ENCODE results near the gene PKN2.

PKN2 gene

GRCh38 chr1:88751714-88752113 lies 67.6 kb downstream of the PKN2 start:
- peaks cover 1 to 33% of the 10 kb centered on the region in 2 donors for H3K4me1 Mint-ChIP-seq (ENCODE audit: low read depth in 2 of 2)
- H3K4me3 Mint-ChIP-seq: no peak overlapping the region
- ATAC-seq (replicated peaks) (no peak), DNase-seq (no peak)
- no peaks in the 10 kb centered on the region for H3K9me3 Mint-ChIP-seq
- peak overlapping the region in 1 of 2 donors; percentile 9 for H3K27ac Mint-ChIP-seq
- no peaks in the 10 kb centered on the region for H3K36me3 Mint-ChIP-seq (ENCODE audit: insufficient read depth)
- no peaks in the 10 kb centered on the region for H3K27me3 Mint-ChIP-seq

- Mint-ChIP-seq H3K27me3 (no peaks in the 10 kb centered on the region), H3K27ac (no peak overlapping the region), H3K9me3 (no peaks in the 10 kb centered on the region), H3K4me1 (ENCODE audit: low read depth in 2 of 2) (peaks cover 1 to 33% of the 10 kb centered on the region in 2 donors), H3K36me3 (ENCODE audit: insufficient read depth) (no peaks in the 10 kb centered on the region), H3K4me3 (no peak overlapping the region)
- ATAC-seq (replicated peaks) (no peak), DNase-seq (no peak)
Measured at GRCh38 chr1:88753506-88753905, 69.4 kb downstream of the PKN2 start.

GRCh38 chr1:88763649-88764406 lies 79.8 kb downstream of the PKN2 start:
- no peak for ATAC-seq (replicated peaks)
- Mint-ChIP-seq H3K9me3 (no peaks in the 10 kb centered on the region), H3K4me1 (ENCODE audit: low read depth in 2 of 2) (peaks cover 4 to 16% of the 10 kb centered on the region in 2 donors), H3K36me3 (ENCODE audit: insufficient read depth) (peaks cover 22% of the 10 kb centered on the region), H3K4me3 (no peak overlapping the region), H3K27ac (peak overlapping the region in 1 of 2 donors; percentile 10), H3K27me3 (no peaks in the 10 kb centered on the region)
- DNase-seq: no peak

GRCh38 chr1:88768187-88768586 lies 84.1 kb downstream of the PKN2 start:
- DNase-seq (no peak), ATAC-seq (replicated peaks) (no peak)
- no peaks in the 10 kb centered on the region for H3K9me3 Mint-ChIP-seq
- H3K36me3 Mint-ChIP-seq (ENCODE audit: insufficient read depth): peaks cover 26% of the 10 kb centered on the region
- H3K4me3 Mint-ChIP-seq: no peak overlapping the region
- peaks cover 4 to 11% of the 10 kb centered on the region in 2 donors for H3K4me1 Mint-ChIP-seq (ENCODE audit: low read depth in 2 of 2)
- peak overlapping the region in 1 of 2 donors; percentile 8 for H3K27ac Mint-ChIP-seq
- H3K27me3 Mint-ChIP-seq: no peaks in the 10 kb centered on the region

- Mint-ChIP-seq H3K9me3 (no peaks in the 10 kb centered on the region), H3K27me3 (no peaks in the 10 kb centered on the region), H3K27ac (peak overlapping the region in 1 of 2 donors; percentile 8), H3K36me3 (ENCODE audit: insufficient read depth) (peaks cover 25% of the 10 kb centered on the region), H3K4me1 (ENCODE audit: low read depth in 2 of 2) (peaks cover 4 to 13% of the 10 kb centered on the region in 2 donors), H3K4me3 (no peak overlapping the region)
- ATAC-seq (replicated peaks): no peak
- no peak for DNase-seq
Measured at GRCh38 chr1:88768816-88769215, 84.7 kb downstream of the PKN2 start.

- DNase-seq: no peak
- H3K4me3 Mint-ChIP-seq: no peak overlapping the region
- no peaks in the 10 kb centered on the region for H3K27me3 Mint-ChIP-seq
- no peak overlapping the region for H3K27ac Mint-ChIP-seq
- no peak for ATAC-seq (replicated peaks)
- no peaks in the 10 kb centered on the region for H3K9me3 Mint-ChIP-seq
- peaks cover 51% of the 10 kb centered on the region for H3K36me3 Mint-ChIP-seq (ENCODE audit: insufficient read depth)
- H3K4me1 Mint-ChIP-seq (ENCODE audit: low read depth in 2 of 2): peaks cover 0 to 15% of the 10 kb centered on the region in 2 donors
Measured at GRCh38 chr1:88773540-88774150, 89.6 kb downstream of the PKN2 start.

- peaks cover 52% of the 10 kb centered on the region for H3K36me3 Mint-ChIP-seq (ENCODE audit: insufficient read depth)
- H3K9me3 Mint-ChIP-seq: no peaks in the 10 kb centered on the region
- no peak overlapping the region for H3K4me3 Mint-ChIP-seq
- ATAC-seq (replicated peaks): no peak
- no peaks in the 10 kb centered on the region for H3K27me3 Mint-ChIP-seq
- peak overlapping the region in 1 of 2 donors; percentile 71 for H3K27ac Mint-ChIP-seq
- peaks cover 0 to 15% of the 10 kb centered on the region in 2 donors for H3K4me1 Mint-ChIP-seq (ENCODE audit: low read depth in 2 of 2)
- no peak for DNase-seq
Measured at GRCh38 chr1:88774151-88774556, 90.1 kb downstream of the PKN2 start.

DNA sequence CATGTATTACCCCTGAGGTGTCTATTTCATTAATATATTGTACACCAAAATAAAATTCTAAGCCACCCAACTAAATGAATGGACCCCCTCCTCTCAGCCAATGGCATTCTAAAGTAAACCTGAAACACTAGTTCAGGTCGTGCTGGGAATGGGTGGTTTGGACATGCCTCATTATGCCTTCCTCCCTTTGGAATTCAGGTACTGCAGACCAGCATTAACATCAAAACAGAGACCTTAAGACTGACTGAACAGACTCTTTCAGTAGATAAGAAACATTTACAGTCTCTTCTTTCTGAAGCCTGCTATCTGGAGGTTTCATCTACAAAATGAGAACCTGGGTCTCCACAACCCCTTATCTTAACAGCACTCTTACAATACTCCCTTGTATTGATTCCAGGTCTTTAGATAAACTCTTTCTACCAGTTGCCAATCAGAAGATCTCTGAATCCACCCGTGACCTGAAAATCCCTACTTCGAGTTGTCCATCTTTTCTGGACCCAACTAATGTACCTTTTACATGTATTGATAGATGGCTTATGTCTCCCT lies 93.6 kb downstream of the PKN2 start:
- no peak overlapping the region for H3K27ac Mint-ChIP-seq
- no peaks in the 10 kb centered on the region for H3K27me3 Mint-ChIP-seq
- H3K4me3 Mint-ChIP-seq: no peak overlapping the region
- DNase-seq: no peak
- peaks cover 0 to 15% of the 10 kb centered on the region in 2 donors for H3K4me1 Mint-ChIP-seq (ENCODE audit: low read depth in 2 of 2)
- H3K36me3 Mint-ChIP-seq (ENCODE audit: insufficient read depth): peaks cover 42% of the 10 kb centered on the region
- ATAC-seq (replicated peaks): no peak
- H3K9me3 Mint-ChIP-seq: no peaks in the 10 kb centered on the region

DNA sequence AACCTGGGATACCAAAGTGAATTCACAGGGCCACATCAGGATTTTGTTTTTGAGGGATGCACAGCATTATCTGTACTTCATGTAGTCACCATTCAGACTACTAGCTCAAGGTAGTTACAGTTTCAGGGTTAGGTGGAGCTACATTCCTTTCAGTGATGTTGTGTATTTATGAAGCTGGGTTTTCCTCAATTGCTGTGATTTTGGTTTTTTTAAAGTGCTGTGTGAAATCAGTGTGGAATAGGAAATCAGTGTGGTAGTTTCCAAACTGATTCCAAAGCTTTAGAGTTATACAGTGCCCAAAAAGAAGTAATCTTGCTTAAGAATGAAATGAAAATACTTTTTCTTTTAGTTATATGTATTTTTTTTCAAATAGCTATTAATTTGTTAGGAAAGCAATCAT lies 95.8 kb downstream of the PKN2 start:
- H3K9me3 Mint-ChIP-seq: no peaks in the 10 kb centered on the region
- ATAC-seq (replicated peaks) (no peak), DNase-seq (no peak)
- no peaks in the 10 kb centered on the region for H3K27me3 Mint-ChIP-seq
- peaks cover 37% of the 10 kb centered on the region for H3K36me3 Mint-ChIP-seq (ENCODE audit: insufficient read depth)
- no peak overlapping the region for H3K4me3 Mint-ChIP-seq
- H3K27ac Mint-ChIP-seq: no peak overlapping the region
- H3K4me1 Mint-ChIP-seq (ENCODE audit: low read depth in 2 of 2): peaks cover 0 to 12% of the 10 kb centered on the region in 2 donors

DNA sequence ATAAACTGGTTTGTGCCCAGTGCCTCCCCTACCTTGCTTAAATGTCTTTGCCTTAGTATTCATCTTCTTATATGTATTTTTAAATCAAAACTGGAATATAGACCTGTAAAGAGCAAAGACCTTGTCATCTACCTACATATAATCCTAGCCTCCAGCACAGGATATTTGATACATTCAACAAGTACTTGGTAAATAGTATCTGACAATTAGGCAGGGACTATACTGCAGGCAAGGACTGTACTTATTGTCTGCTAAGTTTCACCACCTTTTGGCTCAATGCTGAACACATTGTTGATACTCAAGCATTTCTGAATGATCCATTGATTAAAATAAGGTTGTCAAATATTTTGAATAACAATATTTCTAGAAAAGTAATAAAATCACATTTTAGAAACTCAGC lies 96.4 kb downstream of the PKN2 start:
- DNase-seq: no peak
- Mint-ChIP-seq H3K36me3 (ENCODE audit: insufficient read depth) (peaks cover 41% of the 10 kb centered on the region), H3K27me3 (no peaks in the 10 kb centered on the region), H3K27ac (no peak overlapping the region), H3K9me3 (no peaks in the 10 kb centered on the region), H3K4me1 (ENCODE audit: low read depth in 2 of 2) (peaks cover 0 to 12% of the 10 kb centered on the region in 2 donors), H3K4me3 (no peak overlapping the region)
- ATAC-seq (replicated peaks): no peak

GRCh38 chr1:88783145-88783544 lies 99.1 kb downstream of the PKN2 start:
- no peaks in the 10 kb centered on the region for H3K27me3 Mint-ChIP-seq
- no peak overlapping the region for H3K4me3 Mint-ChIP-seq
- peak overlapping the region in 1 of 2 donors; percentile 23 for H3K27ac Mint-ChIP-seq
- no peaks in the 10 kb centered on the region for H3K9me3 Mint-ChIP-seq
- no peak for ATAC-seq (replicated peaks)
- no peak for DNase-seq
- H3K36me3 Mint-ChIP-seq (ENCODE audit: insufficient read depth): peaks cover 30% of the 10 kb centered on the region
- H3K4me1 Mint-ChIP-seq (ENCODE audit: low read depth in 2 of 2): peaks cover 0 to 4% of the 10 kb centered on the region in 2 donors

GRCh38 chr1:88784551-88784950 lies 100.5 kb downstream of the PKN2 start:
- Mint-ChIP-seq H3K36me3 (ENCODE audit: insufficient read depth) (peaks cover 26% of the 10 kb centered on the region), H3K4me1 (ENCODE audit: low read depth in 2 of 2) (peaks cover 0 to 4% of the 10 kb centered on the region in 2 donors), H3K9me3 (no peaks in the 10 kb centered on the region), H3K4me3 (no peak overlapping the region), H3K27ac (no peak overlapping the region), H3K27me3 (no peaks in the 10 kb centered on the region)
- ATAC-seq (replicated peaks): no peak
- no peak for DNase-seq

- no peaks in the 10 kb centered on the region for H3K9me3 Mint-ChIP-seq
- DNase-seq: no peak
- peaks cover 0 to 4% of the 10 kb centered on the region in 2 donors for H3K4me1 Mint-ChIP-seq (ENCODE audit: low read depth in 2 of 2)
- H3K4me3 Mint-ChIP-seq: no peak overlapping the region
- peaks cover 37% of the 10 kb centered on the region for H3K36me3 Mint-ChIP-seq (ENCODE audit: insufficient read depth)
- no peak overlapping the region for H3K27ac Mint-ChIP-seq
- ATAC-seq (replicated peaks): no peak
- no peaks in the 10 kb centered on the region for H3K27me3 Mint-ChIP-seq
Measured at GRCh38 chr1:88787023-88787903, 103.2 kb downstream of the PKN2 start.
